ENCODE data around the gene PDGFRB. TPM values are rescaled to one million over a fixed set of nuclear protein-coding genes. Genes with fewer than 3 reads are reported as not detected.

PDGFRB gene
- total RNA-seq, 1 experiment from 2014 or later, result not detected

- intact Hi-C loops (cut with micrococcal nuclease; ENCODE audit: unreplicated experiment), result no loop called here
- no peaks in the 10 kb centered on the region; the same call in 1 of the 2 replicates for H3F3A ChIP-seq (ENCODE audit: insufficient read depth, low read depth)
- DNase-seq, result no peak
- no peak overlapping the region for H3K4me3 ChIP-seq
- no peak for TF ChIP-seq CTCF (conservative IDR thresholded peaks at IDR 0.05)
- TF ChIP-seq EZH2 (IDR thresholded peaks at IDR 0.05; ENCODE audit: low read depth), result no peak
- no peaks in the 10 kb centered on the region for H3K36me3 ChIP-seq (ENCODE audit: low read depth)
- no peaks in the 10 kb centered on the region for H3K9me2 ChIP-seq (ENCODE audit: insufficient read depth)
- no peaks in the 10 kb centered on the region for H4K20me1 ChIP-seq (ENCODE audit: insufficient read depth)
- no TSS peak for BruUV-seq (replicated peaks)
- no peak overlapping the region for H3K4me2 ChIP-seq
- H3K79me2 ChIP-seq (ENCODE audit: low read depth), result no peaks in the 10 kb centered on the region
- H3K4me1 ChIP-seq (replicated peaks; ENCODE audit: insufficient read depth), result peaks cover 6% of the 10 kb centered on the region
- no peaks in the 10 kb centered on the region for H3K9me3 ChIP-seq (ENCODE audit: insufficient read depth, low read depth)
- H2AFZ ChIP-seq, result no peak overlapping the region
- ChIA-PET CTCF (no interaction called here), POLR2A (ENCODE audit: unreplicated experiment) (no interaction called here)
- H3K27me3 ChIP-seq (ENCODE audit: insufficient read depth, low read depth), result no peaks in the 10 kb centered on the region
- H3K27ac ChIP-seq, result no peak overlapping the region
These were observed 7.3 kb downstream of the PDGFRB start for GRCh38 chr5:150148117-150148927.

- Histone ChIP-seq H3K4me1 (replicated peaks; ENCODE audit: insufficient read depth) (peaks cover 12% of the 10 kb centered on the region), H3K4me2 (no peak overlapping the region), H3K36me3 (ENCODE audit: low read depth) (no peaks in the 10 kb centered on the region), H3K4me3 (no peak overlapping the region), H3K79me2 (ENCODE audit: low read depth) (no peaks in the 10 kb centered on the region), H4K20me1 (ENCODE audit: insufficient read depth) (no peaks in the 10 kb centered on the region), H3K9me3 (ENCODE audit: insufficient read depth, low read depth) (no peaks in the 10 kb centered on the region), H3K27ac (no peak overlapping the region), H3F3A (ENCODE audit: insufficient read depth, low read depth) (peaks cover 2% of the 10 kb centered on the region; the same call in 1 of the 2 replicates), H2AFZ (no peak overlapping the region), H3K27me3 (ENCODE audit: insufficient read depth, low read depth) (no peaks in the 10 kb centered on the region), H3K9me2 (ENCODE audit: insufficient read depth) (no peaks in the 10 kb centered on the region)
- CTCF ChIA-PET, result no interaction called here
- no TSS peak for BruUV-seq (replicated peaks)
- no peak for DNase-seq
- intact Hi-C loops (cut with micrococcal nuclease; ENCODE audit: unreplicated experiment), result no loop called here
- TF ChIP-seq CTCF (conservative IDR thresholded peaks at IDR 0.05) (no peak), EZH2 (IDR thresholded peaks at IDR 0.05; ENCODE audit: low read depth) (no peak)
- POLR2A ChIA-PET (ENCODE audit: unreplicated experiment), result no interaction called here
These were observed 8.0 kb downstream of the PDGFRB start for GRCh38 chr5:150147670-150148069.

- ChIA-PET CTCF (no interaction called here), POLR2A (ENCODE audit: unreplicated experiment) (no interaction called here)
- TF ChIP-seq CTCF (conservative IDR thresholded peaks at IDR 0.05) (no peak), EZH2 (IDR thresholded peaks at IDR 0.05; ENCODE audit: low read depth) (no peak)
- peaks cover 9% of the 10 kb centered on the region for H3F3A ChIP-seq (ENCODE audit: insufficient read depth, low read depth)
- no TSS peak for BruUV-seq (replicated peaks)
- H3K27me3 ChIP-seq (ENCODE audit: insufficient read depth, low read depth), result no peaks in the 10 kb centered on the region
- H3K4me2 ChIP-seq, result no peak overlapping the region
- H3K4me1 ChIP-seq (replicated peaks; ENCODE audit: insufficient read depth), result peaks cover 17% of the 10 kb centered on the region
- no peaks in the 10 kb centered on the region for H3K9me2 ChIP-seq (ENCODE audit: insufficient read depth)
- H3K9me3 ChIP-seq (ENCODE audit: insufficient read depth, low read depth), result no peaks in the 10 kb centered on the region
- no peak for DNase-seq
- H4K20me1 ChIP-seq (ENCODE audit: insufficient read depth), result no peaks in the 10 kb centered on the region
- no peak overlapping the region for H3K27ac ChIP-seq
- H3K79me2 ChIP-seq (ENCODE audit: low read depth), result no peaks in the 10 kb centered on the region
- H3K4me3 ChIP-seq, result no peak overlapping the region
- no peak overlapping the region for H2AFZ ChIP-seq
- intact Hi-C loops (cut with micrococcal nuclease; ENCODE audit: unreplicated experiment), result no loop called here
- no peaks in the 10 kb centered on the region for H3K36me3 ChIP-seq (ENCODE audit: low read depth)
These were observed 8.6 kb downstream of the PDGFRB start for GRCh38 chr5:150146862-150147601.

Measured in PC-9 (cell line).